ENCODE results near the gene S100A10.

Gene S100A10

GRCh38 chr1:151944857-151945575 is 48.6 kb downstream of the S100A10 start:
- H3K27ac ChIP-seq (ENCODE audit: low read length), result no peak overlapping the region
- H3K36me3 ChIP-seq (replicated peaks; ENCODE audit: insufficient read depth, low read length), result no peaks in the 10 kb centered on the region
- no peaks in the 10 kb centered on the region for H4K20me1 ChIP-seq (ENCODE audit: insufficient read depth, low read length)
- no peaks in the 10 kb centered on the region for H3K9me2 ChIP-seq (replicated peaks; ENCODE audit: insufficient read depth, low read length)
- H3F3A ChIP-seq (ENCODE audit: insufficient read depth, low read length), result no peaks in the 10 kb centered on the region
- H3K4me1 ChIP-seq (ENCODE audit: low read length), result 0 out of 2 replicates have a peak, but pooled peaks cover 9% of the 10 kb centered on the region
- DNase-seq, result no peak
- H3K4me2 ChIP-seq (ENCODE audit: low read depth, low read length), result 0 out of 2 replicates have a peak overlapping the region, but pooled peaks have one; percentile 0
- no peak overlapping the region for H3K4me3 ChIP-seq (ENCODE audit: low read length)
- H3K9me3 ChIP-seq (replicated peaks; ENCODE audit: insufficient read depth, low read length), result no peaks in the 10 kb centered on the region
- 0 out of 2 replicates have a peak overlapping the region, but pooled peaks have one; percentile 0 for H2AFZ ChIP-seq (ENCODE audit: low read length)
- H3K9ac ChIP-seq (ENCODE audit: low read length), result no peak overlapping the region
- no peaks in the 10 kb centered on the region for H3K27me3 ChIP-seq (replicated peaks; ENCODE audit: insufficient read depth, low read length)
- no peak for TF ChIP-seq EZH2phosphoT487 (IDR thresholded peaks at IDR 0.05; ENCODE audit: low read length)
- TF ChIP-seq EZH2 (optimal IDR thresholded peaks at IDR 0.05; ENCODE audit: low read depth, low read length), result no peak
- no peak for TF ChIP-seq CTCF (IDR thresholded peaks at IDR 0.05; ENCODE audit: low read length)
- H3K79me2 ChIP-seq (ENCODE audit: low read length), result no peaks in the 10 kb centered on the region

GRCh38 chr1:151944126-151944856 is 49.4 kb downstream of the S100A10 start:
- DNase-seq, result no peak
- Histone ChIP-seq H3K27me3 (replicated peaks; ENCODE audit: insufficient read depth, low read length) (no peaks in the 10 kb centered on the region), H3K9ac (ENCODE audit: low read length) (no peak overlapping the region), H3F3A (ENCODE audit: insufficient read depth, low read length) (no peaks in the 10 kb centered on the region), H4K20me1 (ENCODE audit: insufficient read depth, low read length) (no peaks in the 10 kb centered on the region), H3K9me3 (replicated peaks; ENCODE audit: insufficient read depth, low read length) (no peaks in the 10 kb centered on the region), H3K4me2 (ENCODE audit: low read depth, low read length) (no peak overlapping the region), H2AFZ (ENCODE audit: low read length) (no peak overlapping the region; the same call in 1 of the 2 replicates), H3K27ac (ENCODE audit: low read length) (no peak overlapping the region), H3K4me3 (ENCODE audit: low read length) (no peak overlapping the region), H3K36me3 (replicated peaks; ENCODE audit: insufficient read depth, low read length) (no peaks in the 10 kb centered on the region), H3K4me1 (ENCODE audit: low read length) (0 out of 2 replicates have a peak, but pooled peaks cover 9% of the 10 kb centered on the region), H3K79me2 (ENCODE audit: low read length) (no peaks in the 10 kb centered on the region), H3K9me2 (replicated peaks; ENCODE audit: insufficient read depth, low read length) (no peaks in the 10 kb centered on the region)
- no peak for TF ChIP-seq CTCF (IDR thresholded peaks at IDR 0.05; ENCODE audit: low read length)
- no peak for TF ChIP-seq EZH2phosphoT487 (IDR thresholded peaks at IDR 0.05; ENCODE audit: low read length)
- TF ChIP-seq EZH2 (optimal IDR thresholded peaks at IDR 0.05; ENCODE audit: low read depth, low read length), result no peak

GRCh38 chr1:151943591-151943990 is 50.1 kb downstream of the S100A10 start:
- H3K9me2 ChIP-seq (replicated peaks; ENCODE audit: insufficient read depth, low read length), result no peaks in the 10 kb centered on the region
- 0 out of 2 replicates have a peak, but pooled peaks cover 9% of the 10 kb centered on the region for H3K4me1 ChIP-seq (ENCODE audit: low read length)
- no peak overlapping the region for H2AFZ ChIP-seq (ENCODE audit: low read length)
- H3K79me2 ChIP-seq (ENCODE audit: low read length), result no peaks in the 10 kb centered on the region
- H3K9ac ChIP-seq (ENCODE audit: low read length), result no peak overlapping the region
- TF ChIP-seq EZH2phosphoT487 (IDR thresholded peaks at IDR 0.05; ENCODE audit: low read length), result no peak
- no peak for TF ChIP-seq CTCF (IDR thresholded peaks at IDR 0.05; ENCODE audit: low read length)
- no peak for TF ChIP-seq EZH2 (optimal IDR thresholded peaks at IDR 0.05; ENCODE audit: low read depth, low read length)
- no peaks in the 10 kb centered on the region for H3K9me3 ChIP-seq (replicated peaks; ENCODE audit: insufficient read depth, low read length)
- no peaks in the 10 kb centered on the region for H3K27me3 ChIP-seq (replicated peaks; ENCODE audit: insufficient read depth, low read length)
- no peak overlapping the region for H3K4me3 ChIP-seq (ENCODE audit: low read length)
- no peaks in the 10 kb centered on the region for H3F3A ChIP-seq (ENCODE audit: insufficient read depth, low read length)
- no peak overlapping the region for H3K4me2 ChIP-seq (ENCODE audit: low read depth, low read length)
- no peaks in the 10 kb centered on the region for H4K20me1 ChIP-seq (ENCODE audit: insufficient read depth, low read length)
- no peak for DNase-seq
- H3K36me3 ChIP-seq (replicated peaks; ENCODE audit: insufficient read depth, low read length), result no peaks in the 10 kb centered on the region
- H3K27ac ChIP-seq (ENCODE audit: low read length), result no peak overlapping the region

Data from MM.1S (cell line).